Parathyroid adenoma (tissue), 2 donors: Measurements from ENCODE around the gene TBX21.

Source experiments
- H2AFZ ChIP-seq: fragments of 300-600 bp; sonication (generic); one replicate; pipeline ENCODE4 v1.7.0; 2017; ENCODE audit warnings: antibody characterized with exemption, mild to moderate bottlenecking
- H3K27ac ChIP-seq: fragments of 300-600 bp; sonication (generic); one replicate; pipeline ENCODE4 v1.7.0; 2017
- H3K27me3 ChIP-seq: fragments of 300-600 bp; sonication (generic); one replicate; pipeline ENCODE4 v1.7.0; 2017; ENCODE audit warnings: low read length; ENCODE audit not compliant: control insufficient read depth, insufficient read depth
- H3K36me3 ChIP-seq: fragments of 300-600 bp; sonication (generic); one replicate; pipeline ENCODE4 v1.7.0; 2017; ENCODE audit warnings: low read length; ENCODE audit not compliant: control insufficient read depth, insufficient read depth
- H3K4me1 ChIP-seq: fragments of 300-600 bp; sonication (generic); one replicate; pipeline ENCODE4 v1.7.0; 2017; ENCODE audit warnings: control low read depth
- H3K4me2 ChIP-seq: fragments of 300-600 bp; sonication (generic); one replicate; pipeline ENCODE4 v1.7.0; 2017; ENCODE audit warnings: low read length
- H3K4me3 ChIP-seq: fragments of 300-600 bp; sonication (generic); one replicate; pipeline ENCODE4 v1.7.0; 2017; ENCODE audit warnings: low read depth, low read length
- H3K79me2 ChIP-seq: fragments of 300-600 bp; sonication (generic); one replicate; pipeline ENCODE4 v1.7.0; 2017; ENCODE audit warnings: control low read depth
- H3K9ac ChIP-seq: fragments of 300-600 bp; sonication (generic); one replicate; pipeline ENCODE4 v1.7.0; 2017; ENCODE audit warnings: mild to moderate bottlenecking
- H3K9me3 ChIP-seq: fragments of 300-600 bp; sonication (generic); one replicate; pipeline ENCODE4 v1.7.0; 2017; ENCODE audit warnings: low read length; ENCODE audit not compliant: control insufficient read depth
- CTCF ChIP-seq: fragments of 300-600 bp; sonication (generic); IDR thresholded peaks from one replicate; pipeline ENCODE4 v1.7.0; 2017; ENCODE audit warnings: antibody characterized with exemption, mild to moderate bottlenecking
- donor health status: primary hyperparathyroidism.

The TBX21 gene

GRCh38 chr17:47792457-47792856 is 59.4 kb downstream of the TBX21 start:
- Histone ChIP-seq H3K27ac (no peak overlapping the region), H3K27me3 (no peaks in the 10 kb centered on the region), H3K4me1 (no peaks in the 10 kb centered on the region), H3K9me3 (no peaks in the 10 kb centered on the region), H2AFZ (no peak overlapping the region), H3K36me3 (no peaks in the 10 kb centered on the region), H3K9ac (no peak overlapping the region), H3K79me2 (no peaks in the 10 kb centered on the region), H3K4me2 (no peak overlapping the region), H3K4me3 (no peak overlapping the region)
- TF ChIP-seq CTCF, result no peak

GRCh38 chr17:47792979-47793378 is 59.9 kb downstream of the TBX21 start:
- Histone ChIP-seq H3K9ac (no peak overlapping the region), H3K9me3 (no peaks in the 10 kb centered on the region), H3K27ac (no peak overlapping the region), H3K4me2 (no peak overlapping the region), H2AFZ (no peak overlapping the region), H3K27me3 (no peaks in the 10 kb centered on the region), H3K79me2 (no peaks in the 10 kb centered on the region), H3K4me3 (no peak overlapping the region), H3K4me1 (no peaks in the 10 kb centered on the region), H3K36me3 (no peaks in the 10 kb centered on the region)
- TF ChIP-seq CTCF, result no peak
